ENCODE results near the gene RASAL1.
A peak's percentile ranks its signal among the peaks of the same experiment; 100 is the strongest.

Gene RASAL1

DNA sequence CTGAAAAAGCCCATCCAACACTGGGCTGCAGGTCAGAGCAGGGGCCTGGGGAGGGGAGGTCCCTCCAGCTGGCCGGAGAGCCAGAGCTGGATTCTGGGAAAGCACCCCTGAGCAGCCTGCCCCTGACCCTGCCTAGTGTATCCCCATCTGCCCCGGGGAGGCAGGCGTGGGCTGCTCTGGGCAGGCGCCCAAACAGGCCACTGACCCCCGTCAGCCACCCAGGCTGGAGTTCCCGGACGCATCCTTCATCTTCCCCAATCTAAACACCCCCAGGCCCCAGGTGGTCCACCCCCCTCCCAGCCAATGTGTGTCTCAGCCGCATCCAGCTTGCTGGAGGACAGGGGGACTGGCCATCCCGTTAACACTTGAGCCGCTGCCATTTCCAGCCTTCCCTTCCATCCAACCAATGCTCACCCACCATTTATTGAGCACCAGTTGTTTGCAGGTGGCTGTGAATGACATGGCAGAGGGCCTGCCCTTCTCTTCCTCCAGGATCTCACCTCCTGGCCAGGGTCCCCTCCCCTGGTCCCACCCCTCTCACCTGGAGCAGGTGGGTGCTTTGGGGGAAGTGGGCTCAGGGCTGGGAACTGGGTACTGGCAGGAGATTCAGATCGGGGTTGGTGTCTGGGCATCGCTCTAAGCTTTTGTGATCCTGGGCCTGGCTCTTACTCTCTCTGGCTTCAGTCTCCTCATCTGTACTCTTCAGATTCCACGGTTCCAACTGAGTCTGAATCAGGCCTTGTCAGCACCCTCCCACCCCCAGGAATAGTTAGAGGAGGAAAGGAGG is 79.8 kb downstream of the RASAL1 start:
- no peak overlapping the region for H3K4me3 ChIP-seq (ENCODE audit: low read depth, low read length)

DNA sequence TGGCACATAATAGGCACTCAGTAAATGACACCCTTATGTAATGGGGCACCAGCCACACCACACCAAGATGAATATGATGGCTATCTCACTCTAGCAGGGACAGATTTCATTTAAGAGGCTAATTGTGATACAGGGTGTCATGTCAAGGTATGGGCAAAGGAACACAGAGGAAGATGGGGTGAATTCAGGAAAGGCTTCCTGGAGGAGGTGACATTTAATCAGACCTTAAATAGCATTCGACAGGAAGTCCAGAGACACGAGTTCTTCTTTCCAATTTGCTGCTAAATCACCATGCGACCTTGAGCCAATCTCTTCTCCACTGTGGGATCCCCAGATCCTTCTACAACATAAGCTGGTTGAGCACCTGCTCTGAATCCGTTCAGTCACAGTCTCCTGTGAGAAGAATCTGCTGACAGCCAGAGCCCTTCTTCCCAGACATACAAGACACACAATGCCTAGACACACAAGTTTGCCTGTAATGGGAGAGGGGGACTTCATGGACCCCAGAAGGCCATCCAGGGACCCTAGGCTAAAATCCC is 80.5 kb downstream of the RASAL1 start:
- no peak for TF ChIP-seq CTCF (IDR thresholded peaks at IDR 0.05; ENCODE audit: low read depth, low read length)
- in situ Hi-C loops (cut with HindIII; ENCODE audit: low sequenced_read_pairs), result no loop called here
- DNase-seq (ENCODE audit: low read depth, low spot score), result no peak
- H3K4me3 ChIP-seq (ENCODE audit: low read depth, low read length), result no peak overlapping the region

More for the DNA sequence above, 79.8 kb downstream of the RASAL1 start:
- DNase-seq (ENCODE audit: low read depth, low spot score), result no peak
- in situ Hi-C loops (cut with HindIII; ENCODE audit: low sequenced_read_pairs), result no loop called here
- TF ChIP-seq CTCF (IDR thresholded peaks at IDR 0.05; ENCODE audit: low read depth, low read length), result no peak

- in situ Hi-C loops (cut with HindIII; ENCODE audit: low sequenced_read_pairs), result no loop called here
- no peak for DNase-seq (ENCODE audit: low read depth, low spot score)
- TF ChIP-seq CTCF (IDR thresholded peaks at IDR 0.05; ENCODE audit: low read depth, low read length), result no peak
- H3K4me3 ChIP-seq (ENCODE audit: low read depth, low read length), result no peak overlapping the region
Observed at GRCh38 chr12:113052326-113052725, 83.2 kb downstream of the RASAL1 start.

DNA sequence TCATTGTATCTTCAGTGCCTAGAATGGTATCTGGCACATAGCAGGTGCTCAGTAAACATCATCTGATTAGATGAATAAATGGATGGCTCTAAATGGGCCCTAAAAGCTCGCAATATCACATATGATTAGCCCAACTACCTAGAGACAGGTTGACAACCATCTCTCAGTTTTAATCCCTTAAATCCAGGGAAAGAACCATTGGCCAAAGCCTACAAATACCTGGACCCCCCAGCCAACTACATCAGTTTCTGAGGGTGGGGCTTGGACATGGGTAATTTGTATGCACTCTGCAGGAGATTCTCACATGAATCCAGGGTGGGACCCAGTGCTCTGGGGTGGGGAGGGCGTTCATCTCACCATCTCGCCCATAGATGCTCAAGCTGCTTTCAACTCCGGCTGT is 83.8 kb downstream of the RASAL1 start:
- TF ChIP-seq CTCF (IDR thresholded peaks at IDR 0.05; ENCODE audit: low read depth, low read length), result no peak
- no peak for DNase-seq (ENCODE audit: low read depth, low spot score)
- no peak overlapping the region for H3K4me3 ChIP-seq (ENCODE audit: low read depth, low read length)
- in situ Hi-C loops (cut with HindIII; ENCODE audit: low sequenced_read_pairs), result no loop called here

- DNase-seq (ENCODE audit: low read depth, low spot score), result no peak
- in situ Hi-C loops (cut with HindIII; ENCODE audit: low sequenced_read_pairs), result no loop called here
- no peak overlapping the region for H3K4me3 ChIP-seq (ENCODE audit: low read depth, low read length)
- TF ChIP-seq CTCF (IDR thresholded peaks at IDR 0.05; ENCODE audit: low read depth, low read length), result no peak
Observed at GRCh38 chr12:113050795-113051194, 84.8 kb downstream of the RASAL1 start.

- TF ChIP-seq CTCF (IDR thresholded peaks at IDR 0.05; ENCODE audit: low read depth, low read length), result peak; percentile 37
- in situ Hi-C loops (cut with HindIII; ENCODE audit: low sequenced_read_pairs), result no loop called here
- H3K4me3 ChIP-seq (ENCODE audit: low read depth, low read length), result no peak overlapping the region
- no peak for DNase-seq (ENCODE audit: low read depth, low spot score)
Observed at GRCh38 chr12:113049976-113050742, 85.4 kb downstream of the RASAL1 start.

Measured in astrocyte of the spinal cord (primary cell).